Effector CD4-positive, alpha-beta T cell (primary cell): ENCODE results near the gene PRELID2.

ENCODE experiments used
- DNase-seq: peaks from one replicate; pipeline ENCODE4 v3.0.0-alpha.2; 2020

The PRELID2 gene

GRCh38 chr5:145793574-145793973 lies 41.6 kb downstream of the PRELID2 start:
- DNase-seq = no peak

GRCh38 chr5:145792840-145793239 lies 42.3 kb downstream of the PRELID2 start:
- DNase-seq = no peak

GRCh38 chr5:145791866-145792265 lies 43.3 kb downstream of the PRELID2 start:
- no peak for DNase-seq

GRCh38 chr5:145787996-145788395 lies 47.1 kb downstream of the PRELID2 start:
- no peak for DNase-seq

GRCh38 chr5:145787507-145787906 lies 47.6 kb downstream of the PRELID2 start:
- no peak for DNase-seq

- DNase-seq = no peak
Measured at GRCh38 chr5:145787001-145787400, 48.1 kb downstream of the PRELID2 start.

GRCh38 chr5:145780982-145781381 lies 54.2 kb downstream of the PRELID2 start:
- no peak for DNase-seq

- no peak for DNase-seq
Measured at GRCh38 chr5:145778144-145778900, 56.8 kb downstream of the PRELID2 start.

GRCh38 chr5:145777445-145778063 lies 57.6 kb downstream of the PRELID2 start:
- DNase-seq = no peak

- no peak for DNase-seq
Measured at GRCh38 chr5:145776886-145777285, 58.3 kb downstream of the PRELID2 start.

GRCh38 chr5:145775893-145776444 lies 59.2 kb downstream of the PRELID2 start:
- no peak for DNase-seq

- no peak for DNase-seq
Measured at GRCh38 chr5:145775411-145775810, 59.7 kb downstream of the PRELID2 start.

- no peak for DNase-seq
Measured at GRCh38 chr5:145774442-145774841, 60.7 kb downstream of the PRELID2 start.

GRCh38 chr5:145772466-145772865 lies 62.7 kb downstream of the PRELID2 start:
- DNase-seq = no peak

- DNase-seq = no peak
Measured at GRCh38 chr5:145768863-145769262, 66.3 kb downstream of the PRELID2 start.

- no peak for DNase-seq
Measured at GRCh38 chr5:145764325-145764724, 70.8 kb downstream of the PRELID2 start.

GRCh38 chr5:145762833-145763232 lies 72.3 kb downstream of the PRELID2 start:
- DNase-seq = no peak

- DNase-seq = no peak
Measured at GRCh38 chr5:145761254-145761653, 73.9 kb downstream of the PRELID2 start.

- DNase-seq = no peak
Measured at GRCh38 chr5:145760660-145761059, 74.5 kb downstream of the PRELID2 start.

GRCh38 chr5:145752947-145753346 lies 82.2 kb downstream of the PRELID2 start:
- DNase-seq = no peak

- DNase-seq = no peak
Measured at GRCh38 chr5:145752534-145752933, 82.6 kb downstream of the PRELID2 start.

- DNase-seq = no peak
Measured at GRCh38 chr5:145750199-145750598, 84.9 kb downstream of the PRELID2 start.

GRCh38 chr5:145743396-145744061 lies 91.6 kb downstream of the PRELID2 start:
- DNase-seq = no peak

- no peak for DNase-seq
Measured at GRCh38 chr5:145739843-145740242, 95.3 kb downstream of the PRELID2 start.
